Tibial artery (tissue), 4 donors: ENCODE measurements around the gene PARD6B.

Experiments
- DNase-seq, 2 donors: peaks; one replicate each; pipeline ENCODE4 v3.0.0-alpha.2; 2019
- H3K27ac ChIP-seq, 2 donors: fragments of 200-600 bp; sonication (generic) in 1 of 2; 1 replicate in 1 of 2; 2 replicates in 1 of 2; pipeline ENCODE4 v1.5.1; 2018 to 2019; ENCODE audit warnings: mild to moderate bottlenecking in 1 of 2
- H3K27me3 ChIP-seq, 2 donors: fragments of 200-600 bp; sonication (generic) in 1 of 2; one replicate each; pipeline versions ENCODE4 v1.5.1 to v1.6.0; 2016 to 2019
- H3K36me3 ChIP-seq, 3 donors: fragments of 200-600 bp; sonication (generic) in 2 of 3; one replicate each; pipeline ENCODE4 v1.5.1; 2016 to 2019; ENCODE audit warnings: mild to moderate bottlenecking in 2 of 3
- H3K4me1 ChIP-seq, 4 donors: fragments of 200-600 bp; sonication (generic) in 2 of 4; 1 replicate in 3 of 4; 2 replicates in 1 of 4; pipeline ENCODE4 v1.5.1; 2016 to 2019
- H3K4me3 ChIP-seq, 2 donors: fragments of 200-600 bp; sonication (generic) in 1 of 2; 1 replicate in 1 of 2; 2 replicates in 1 of 2; pipeline ENCODE4 v1.5.1; 2018 to 2019; ENCODE audit warnings: mild to moderate bottlenecking in 2 of 2
- H3K9me3 ChIP-seq, 3 donors: fragments of 200-600 bp; sonication (generic) in 1 of 3; one replicate each; pipeline ENCODE4 v1.5.1; 2016 to 2019
- intact Hi-C: fragments of 100-400 bp; cut with DNase I; formaldehyde crosslinking; loops from one replicate; pipeline ENCODE4 v1.15.0; 2023; ENCODE audit warnings: low total_unique reads
- TF ChIP-seq, protein P1 (sequence below), 2 experiments: fragments of 200-600 bp in 1 of 2; fragments of 450-650 bp in 1 of 2; IDR thresholded peaks; one replicate each; pipeline ENCODE4 v1.5.1; 2017 to 2019; ENCODE audit warnings: antibody characterized with exemption in 2 of 2, mild to moderate bottlenecking in 1 of 2, moderate library complexity in 1 of 2

The PARD6B gene

DNA sequence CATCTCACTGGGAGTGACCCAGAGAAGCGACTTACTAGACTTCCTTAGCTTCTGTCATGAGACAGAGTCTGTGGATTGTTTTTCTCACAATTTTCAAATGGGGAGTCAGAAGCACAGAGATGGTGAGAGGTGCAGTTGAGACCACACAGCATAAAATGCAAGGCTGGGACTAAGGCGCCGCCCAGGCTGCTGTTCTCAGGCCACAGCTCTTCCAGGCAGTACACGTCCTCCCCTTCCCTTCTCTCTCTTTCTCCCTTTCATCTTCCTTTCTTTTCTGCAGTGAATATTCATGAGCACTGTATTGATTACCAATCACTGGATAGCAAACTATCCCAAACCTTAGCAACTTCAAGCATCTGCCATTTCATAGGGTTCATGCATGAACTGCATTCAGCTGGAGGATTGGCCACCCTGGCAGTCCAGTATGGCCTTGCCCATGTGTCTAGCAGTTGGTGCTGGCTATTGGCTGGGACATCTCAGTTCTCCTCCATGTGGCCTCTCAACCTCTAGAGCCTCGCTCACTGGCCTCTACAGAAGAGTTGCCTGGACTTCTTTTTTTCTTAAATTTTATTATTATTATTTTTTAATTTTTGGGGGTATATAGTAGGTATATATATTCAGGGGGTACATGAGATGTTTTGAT is 74.9 kb downstream of the PARD6B start:
- intact Hi-C loops: no loop called here
- TF ChIP-seq, protein P1, sequence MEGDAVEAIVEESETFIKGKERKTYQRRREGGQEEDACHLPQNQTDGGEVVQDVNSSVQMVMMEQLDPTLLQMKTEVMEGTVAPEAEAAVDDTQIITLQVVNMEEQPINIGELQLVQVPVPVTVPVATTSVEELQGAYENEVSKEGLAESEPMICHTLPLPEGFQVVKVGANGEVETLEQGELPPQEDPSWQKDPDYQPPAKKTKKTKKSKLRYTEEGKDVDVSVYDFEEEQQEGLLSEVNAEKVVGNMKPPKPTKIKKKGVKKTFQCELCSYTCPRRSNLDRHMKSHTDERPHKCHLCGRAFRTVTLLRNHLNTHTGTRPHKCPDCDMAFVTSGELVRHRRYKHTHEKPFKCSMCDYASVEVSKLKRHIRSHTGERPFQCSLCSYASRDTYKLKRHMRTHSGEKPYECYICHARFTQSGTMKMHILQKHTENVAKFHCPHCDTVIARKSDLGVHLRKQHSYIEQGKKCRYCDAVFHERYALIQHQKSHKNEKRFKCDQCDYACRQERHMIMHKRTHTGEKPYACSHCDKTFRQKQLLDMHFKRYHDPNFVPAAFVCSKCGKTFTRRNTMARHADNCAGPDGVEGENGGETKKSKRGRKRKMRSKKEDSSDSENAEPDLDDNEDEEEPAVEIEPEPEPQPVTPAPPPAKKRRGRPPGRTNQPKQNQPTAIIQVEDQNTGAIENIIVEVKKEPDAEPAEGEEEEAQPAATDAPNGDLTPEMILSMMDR (IDR thresholded peaks at IDR 0.05): no peak
- Histone ChIP-seq H3K4me3 (no peak overlapping the region), H3K36me3 (no peaks in the 10 kb centered on the region), H3K27ac (no peak overlapping the region), H3K4me1 (no peaks in the 10 kb centered on the region), H3K9me3 (no peaks in the 10 kb centered on the region), H3K27me3 (no peaks in the 10 kb centered on the region)
- no peak for DNase-seq
